ENCODE results near the gene FXYD7.
"Not testable (repeated sequence)": the region's sequence is repeated elsewhere in the genome, so short reads cannot be mapped to it uniquely, and the experiment has no call there.

Gene FXYD7

GRCh38 chr19:35101949-35102348 is 41.1 kb upstream of the FXYD7 start:
- H3K27me3 ChIP-seq (ENCODE audit: control insufficient read depth in 5 of 5, insufficient read depth in 4 of 5, low read length in 5 of 5); H3K9ac ChIP-seq (ENCODE audit: low read length in 5 of 5); H3K4me3 ChIP-seq (ENCODE audit: low read depth in 1 of 5, low read length in 5 of 5); H3K27ac ChIP-seq (ENCODE audit: low read depth, low read length); H3K36me3 ChIP-seq (ENCODE audit: control insufficient read depth in 5 of 5, insufficient read depth in 5 of 5, low read length in 5 of 5); H3K4me1 ChIP-seq (ENCODE audit: control insufficient read depth in 5 of 5, insufficient read depth in 5 of 5, low read length in 5 of 5); H3K9me3 ChIP-seq (ENCODE audit: control insufficient read depth in 5 of 5, low read length in 5 of 5): not testable (repeated sequence)

GRCh38 chr19:35103614-35104013 is 39.4 kb upstream of the FXYD7 start:
- H3K27ac ChIP-seq (ENCODE audit: low read depth, low read length); H3K9me3 ChIP-seq (ENCODE audit: control insufficient read depth in 5 of 5, low read length in 5 of 5); H3K4me3 ChIP-seq (ENCODE audit: low read depth in 1 of 5, low read length in 5 of 5); H3K4me1 ChIP-seq (ENCODE audit: control insufficient read depth in 5 of 5, insufficient read depth in 5 of 5, low read length in 5 of 5); H3K36me3 ChIP-seq (ENCODE audit: control insufficient read depth in 5 of 5, insufficient read depth in 5 of 5, low read length in 5 of 5); H3K27me3 ChIP-seq (ENCODE audit: control insufficient read depth in 5 of 5, insufficient read depth in 4 of 5, low read length in 5 of 5); H3K9ac ChIP-seq (ENCODE audit: low read length in 5 of 5): not testable (repeated sequence)

GRCh38 chr19:35104361-35104760 is 38.7 kb upstream of the FXYD7 start:
- Histone ChIP-seq H3K9ac (ENCODE audit: low read length in 5 of 5) (no peak overlapping the region), H3K9me3 (ENCODE audit: control insufficient read depth in 5 of 5, low read length in 5 of 5) (no peaks in the 10 kb centered on the region), H3K27ac (ENCODE audit: low read depth, low read length) (no peak overlapping the region), H3K36me3 (ENCODE audit: control insufficient read depth in 5 of 5, insufficient read depth in 5 of 5, low read length in 5 of 5) (no peaks in the 10 kb centered on the region), H3K4me3 (ENCODE audit: low read depth in 1 of 5, low read length in 5 of 5) (no peak overlapping the region), H3K27me3 (ENCODE audit: control insufficient read depth in 5 of 5, insufficient read depth in 4 of 5, low read length in 5 of 5) (no peaks in the 10 kb centered on the region), H3K4me1 (ENCODE audit: control insufficient read depth in 5 of 5, insufficient read depth in 5 of 5, low read length in 5 of 5) (peaks cover 0 to 4% (median 0%) of the 10 kb centered on the region in 5 donors)

- Histone ChIP-seq H3K4me1 (ENCODE audit: control insufficient read depth in 5 of 5, insufficient read depth in 5 of 5, low read length in 5 of 5) (peaks cover 0 to 7% (median 0%) of the 10 kb centered on the region in 5 donors), H3K9ac (ENCODE audit: low read length in 5 of 5) (no peak overlapping the region), H3K4me3 (ENCODE audit: low read depth in 1 of 5, low read length in 5 of 5) (no peak overlapping the region), H3K27me3 (ENCODE audit: control insufficient read depth in 5 of 5, insufficient read depth in 4 of 5, low read length in 5 of 5) (peaks cover 0 to 2% (median 0%) of the 10 kb centered on the region in 5 donors), H3K27ac (ENCODE audit: low read depth, low read length) (no peak overlapping the region), H3K9me3 (ENCODE audit: control insufficient read depth in 5 of 5, low read length in 5 of 5) (no peaks in the 10 kb centered on the region), H3K36me3 (ENCODE audit: control insufficient read depth in 5 of 5, insufficient read depth in 5 of 5, low read length in 5 of 5) (no peaks in the 10 kb centered on the region)
These were observed 38.0 kb upstream of the FXYD7 start for GRCh38 chr19:35105047-35105410.

- Histone ChIP-seq H3K9ac (ENCODE audit: low read length in 5 of 5) (no peak overlapping the region), H3K27me3 (ENCODE audit: control insufficient read depth in 5 of 5, insufficient read depth in 4 of 5, low read length in 5 of 5) (peaks cover 0 to 2% (median 0%) of the 10 kb centered on the region in 5 donors), H3K4me1 (ENCODE audit: control insufficient read depth in 5 of 5, insufficient read depth in 5 of 5, low read length in 5 of 5) (peaks cover 0 to 7% (median 0%) of the 10 kb centered on the region in 5 donors), H3K27ac (ENCODE audit: low read depth, low read length) (no peak overlapping the region), H3K4me3 (ENCODE audit: low read depth in 1 of 5, low read length in 5 of 5) (no peak overlapping the region), H3K9me3 (ENCODE audit: control insufficient read depth in 5 of 5, low read length in 5 of 5) (no peaks in the 10 kb centered on the region), H3K36me3 (ENCODE audit: control insufficient read depth in 5 of 5, insufficient read depth in 5 of 5, low read length in 5 of 5) (no peaks in the 10 kb centered on the region)
These were observed 37.4 kb upstream of the FXYD7 start for GRCh38 chr19:35105411-35106290.

GRCh38 chr19:35106291-35106583 is 36.8 kb upstream of the FXYD7 start:
- Histone ChIP-seq H3K9ac (ENCODE audit: low read length in 5 of 5) (no peak overlapping the region), H3K4me3 (ENCODE audit: low read depth in 1 of 5, low read length in 5 of 5) (no peak overlapping the region), H3K27me3 (ENCODE audit: control insufficient read depth in 5 of 5, insufficient read depth in 4 of 5, low read length in 5 of 5) (peaks cover 0 to 2% (median 0%) of the 10 kb centered on the region in 5 donors), H3K27ac (ENCODE audit: low read depth, low read length) (no peak overlapping the region), H3K9me3 (ENCODE audit: control insufficient read depth in 5 of 5, low read length in 5 of 5) (no peaks in the 10 kb centered on the region), H3K36me3 (ENCODE audit: control insufficient read depth in 5 of 5, insufficient read depth in 5 of 5, low read length in 5 of 5) (no peaks in the 10 kb centered on the region), H3K4me1 (ENCODE audit: control insufficient read depth in 5 of 5, insufficient read depth in 5 of 5, low read length in 5 of 5) (peaks cover 0 to 7% (median 0%) of the 10 kb centered on the region in 5 donors)

GRCh38 chr19:35106898-35107541 is 36.0 kb upstream of the FXYD7 start:
- peaks cover 0 to 2% (median 0%) of the 10 kb centered on the region in 5 donors for H3K27me3 ChIP-seq (ENCODE audit: control insufficient read depth in 5 of 5, insufficient read depth in 4 of 5, low read length in 5 of 5)
- H3K36me3 ChIP-seq (ENCODE audit: control insufficient read depth in 5 of 5, insufficient read depth in 5 of 5, low read length in 5 of 5) = no peaks in the 10 kb centered on the region
- no peak overlapping the region for H3K27ac ChIP-seq (ENCODE audit: low read depth, low read length)
- no peak overlapping the region for H3K4me3 ChIP-seq (ENCODE audit: low read depth in 1 of 5, low read length in 5 of 5)
- H3K9me3 ChIP-seq (ENCODE audit: control insufficient read depth in 5 of 5, low read length in 5 of 5) = no peaks in the 10 kb centered on the region
- H3K9ac ChIP-seq (ENCODE audit: low read length in 5 of 5) = no peak overlapping the region
- peaks cover 0 to 7% (median 0%) of the 10 kb centered on the region in 5 donors for H3K4me1 ChIP-seq (ENCODE audit: control insufficient read depth in 5 of 5, insufficient read depth in 5 of 5, low read length in 5 of 5)

- Histone ChIP-seq H3K27ac (ENCODE audit: low read depth, low read length) (no peak overlapping the region), H3K27me3 (ENCODE audit: control insufficient read depth in 5 of 5, insufficient read depth in 4 of 5, low read length in 5 of 5) (peaks cover 0 to 2% (median 0%) of the 10 kb centered on the region in 5 donors), H3K36me3 (ENCODE audit: control insufficient read depth in 5 of 5, insufficient read depth in 5 of 5, low read length in 5 of 5) (no peaks in the 10 kb centered on the region), H3K4me3 (ENCODE audit: low read depth in 1 of 5, low read length in 5 of 5) (no peak overlapping the region), H3K9ac (ENCODE audit: low read length in 5 of 5) (no peak overlapping the region), H3K4me1 (ENCODE audit: control insufficient read depth in 5 of 5, insufficient read depth in 5 of 5, low read length in 5 of 5) (peaks cover 0 to 7% (median 0%) of the 10 kb centered on the region in 5 donors), H3K9me3 (ENCODE audit: control insufficient read depth in 5 of 5, low read length in 5 of 5) (no peaks in the 10 kb centered on the region)
These were observed 35.5 kb upstream of the FXYD7 start for GRCh38 chr19:35107545-35107944.

- peaks cover 0 to 2% (median 0%) of the 10 kb centered on the region in 5 donors for H3K27me3 ChIP-seq (ENCODE audit: control insufficient read depth in 5 of 5, insufficient read depth in 4 of 5, low read length in 5 of 5)
- H3K9ac ChIP-seq (ENCODE audit: low read length in 5 of 5) = no peak overlapping the region
- no peak overlapping the region for H3K4me3 ChIP-seq (ENCODE audit: low read depth in 1 of 5, low read length in 5 of 5)
- no peak overlapping the region for H3K27ac ChIP-seq (ENCODE audit: low read depth, low read length)
- no peaks in the 10 kb centered on the region for H3K9me3 ChIP-seq (ENCODE audit: control insufficient read depth in 5 of 5, low read length in 5 of 5)
- H3K36me3 ChIP-seq (ENCODE audit: control insufficient read depth in 5 of 5, insufficient read depth in 5 of 5, low read length in 5 of 5) = no peaks in the 10 kb centered on the region
- H3K4me1 ChIP-seq (ENCODE audit: control insufficient read depth in 5 of 5, insufficient read depth in 5 of 5, low read length in 5 of 5) = peaks cover 0 to 7% (median 0%) of the 10 kb centered on the region in 5 donors
These were observed 34.3 kb upstream of the FXYD7 start for GRCh38 chr19:35108730-35109129.

- Histone ChIP-seq H3K9me3 (ENCODE audit: control insufficient read depth in 5 of 5, low read length in 5 of 5) (no peaks in the 10 kb centered on the region), H3K9ac (ENCODE audit: low read length in 5 of 5) (no peak overlapping the region)
These were observed 33.5 kb upstream of the FXYD7 start for GRCh38 chr19:35109395-35110112.

More at GRCh38 chr19:35109395-35110112, 33.5 kb upstream of the FXYD7 start:
- Histone ChIP-seq H3K36me3 (ENCODE audit: control insufficient read depth in 5 of 5, insufficient read depth in 5 of 5, low read length in 5 of 5) (no peaks in the 10 kb centered on the region), H3K4me1 (ENCODE audit: control insufficient read depth in 5 of 5, insufficient read depth in 5 of 5, low read length in 5 of 5) (peaks cover 0 to 10% (median 4%) of the 10 kb centered on the region in 5 donors), H3K27me3 (ENCODE audit: control insufficient read depth in 5 of 5, insufficient read depth in 4 of 5, low read length in 5 of 5) (peaks cover 0 to 2% (median 0%) of the 10 kb centered on the region in 5 donors), H3K4me3 (ENCODE audit: low read depth in 1 of 5, low read length in 5 of 5) (no peak overlapping the region), H3K27ac (ENCODE audit: low read depth, low read length) (no peak overlapping the region)
